ENCODE results near the gene OSBPL8.

- TF ChIP-seq CTCF (IDR thresholded peaks at IDR 0.05), result no peak
- TF ChIP-seq POLR2A (IDR thresholded peaks at IDR 0.05), result no peak
- no peak for TF ChIP-seq POLR2AphosphoS5 (IDR thresholded peaks at IDR 0.05)
- no peak for TF ChIP-seq EP300 (IDR thresholded peaks at IDR 0.05; ENCODE audit: low read depth)
These were observed 23.0 kb downstream of the OSBPL8 start for GRCh38 chr12:76536546-76536945.

Measured in transverse colon (tissue), 4 donors.